Uterus (tissue), 2 donors: ENCODE results near the gene FANCC.

Experiments used
- POLR2A ChIP-seq, 2 donors: fragments of 450-650 bp; IDR thresholded peaks; one replicate each; pipeline ENCODE4 v1.6.1; 2016; ENCODE audit warnings: antibody characterized with exemption in 2 of 2, mild to moderate bottlenecking in 1 of 2, moderate library complexity in 1 of 2
- TF ChIP-seq, protein P1 (sequence below), 4 experiments: fragments of 200-600 bp in 2 of 4; fragments of 450-650 bp in 2 of 4; sonication (generic) in 2 of 4; IDR thresholded peaks; one replicate each; pipeline ENCODE4 v1.5.1; 2016 to 2019; ENCODE audit warnings: antibody characterized with exemption in 4 of 4, mild to moderate bottlenecking in 2 of 4, moderate library complexity in 1 of 4

GRCh38 chr9:95225726-95226106 is 91.8 kb downstream of the FANCC start:
- TF ChIP-seq, protein P1, sequence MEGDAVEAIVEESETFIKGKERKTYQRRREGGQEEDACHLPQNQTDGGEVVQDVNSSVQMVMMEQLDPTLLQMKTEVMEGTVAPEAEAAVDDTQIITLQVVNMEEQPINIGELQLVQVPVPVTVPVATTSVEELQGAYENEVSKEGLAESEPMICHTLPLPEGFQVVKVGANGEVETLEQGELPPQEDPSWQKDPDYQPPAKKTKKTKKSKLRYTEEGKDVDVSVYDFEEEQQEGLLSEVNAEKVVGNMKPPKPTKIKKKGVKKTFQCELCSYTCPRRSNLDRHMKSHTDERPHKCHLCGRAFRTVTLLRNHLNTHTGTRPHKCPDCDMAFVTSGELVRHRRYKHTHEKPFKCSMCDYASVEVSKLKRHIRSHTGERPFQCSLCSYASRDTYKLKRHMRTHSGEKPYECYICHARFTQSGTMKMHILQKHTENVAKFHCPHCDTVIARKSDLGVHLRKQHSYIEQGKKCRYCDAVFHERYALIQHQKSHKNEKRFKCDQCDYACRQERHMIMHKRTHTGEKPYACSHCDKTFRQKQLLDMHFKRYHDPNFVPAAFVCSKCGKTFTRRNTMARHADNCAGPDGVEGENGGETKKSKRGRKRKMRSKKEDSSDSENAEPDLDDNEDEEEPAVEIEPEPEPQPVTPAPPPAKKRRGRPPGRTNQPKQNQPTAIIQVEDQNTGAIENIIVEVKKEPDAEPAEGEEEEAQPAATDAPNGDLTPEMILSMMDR (IDR thresholded peaks at IDR 0.05), result no peak
- TF ChIP-seq POLR2A (IDR thresholded peaks at IDR 0.05), result no peak
